Suprapubic skin (tissue), 4 donors: Measurements from ENCODE around the gene VPS39. TPM values are rescaled to one million over a fixed set of nuclear protein-coding genes. Genes with fewer than 3 reads are reported as not detected.

Experiments used
- DNase-seq, 2 donors: peaks; one replicate each; pipeline ENCODE4 v3.0.0-alpha.2; 2019; ENCODE audit warnings: low spot score in 2 of 2
- H3K27ac ChIP-seq: fragments of 200-600 bp; sonication (generic); one replicate; pipeline ENCODE4 v1.5.1; 2019
- H3K27me3 ChIP-seq: fragments of 200-600 bp; sonication (generic); one replicate; pipeline ENCODE4 v1.5.1; 2019
- H3K36me3 ChIP-seq: fragments of 200-600 bp; sonication (generic); one replicate; pipeline ENCODE4 v1.5.1; 2019
- H3K4me1 ChIP-seq: fragments of 200-600 bp; sonication (generic); one replicate; pipeline ENCODE4 v1.5.1; 2019
- H3K4me3 ChIP-seq: fragments of 200-600 bp; sonication (generic); one replicate; pipeline ENCODE4 v1.5.1; 2019; ENCODE audit warnings: mild to moderate bottlenecking
- H3K9me3 ChIP-seq: fragments of 200-600 bp; sonication (generic); one replicate; pipeline ENCODE4 v1.5.1; 2019
- EP300 ChIP-seq: sonication (generic); formaldehyde crosslinking; IDR thresholded peaks from one replicate; pipeline ENCODE4 v1.6.1; 2017; ENCODE audit warnings: antibody characterized with exemption
- POLR2A ChIP-seq, 2 donors: fragments of 450-650 bp; IDR thresholded peaks; one replicate each; pipeline ENCODE4 v1.6.1; 2017; ENCODE audit warnings: antibody characterized with exemption in 2 of 2, mild to moderate bottlenecking in 2 of 2, moderate library complexity in 2 of 2
- POLR2AphosphoS5 ChIP-seq, 3 donors: sonication (generic); formaldehyde crosslinking; IDR thresholded peaks; one replicate each; pipeline ENCODE4 v1.6.1; 2017; ENCODE audit warnings: antibody characterized with exemption in 3 of 3
- WGBS: methylation state at CpG from one replicate; pipeline ENCODE4 v1.1.5; 2018; 5-methylcytosine and 5-hydroxymethylcytosine counted together
- total RNA-seq, 4 donors: library from RNA; depleted of rRNA; stranded (reverse); fragments of >200 nt; gene quantifications; one replicate each; pipeline ENCODE4 v1.1.0, GENCODE V29; 2016
- TF ChIP-seq, protein P1 (sequence below), 2 donors: fragments of 200-600 bp in 1 of 2; fragments of 450-650 bp in 1 of 2; sonication (generic) in 1 of 2; IDR thresholded peaks; one replicate each; pipeline ENCODE4 v1.5.1; 2016 to 2019; ENCODE audit warnings: antibody characterized with exemption in 2 of 2, mild to moderate bottlenecking in 1 of 2, moderate library complexity in 1 of 2

VPS39 gene
- total RNA-seq = 100 to 1,000 TPM in 1 of 4 donors, 10 to 100 TPM in 3; 44.9 to 158 (median 74.4) TPM

DNA sequence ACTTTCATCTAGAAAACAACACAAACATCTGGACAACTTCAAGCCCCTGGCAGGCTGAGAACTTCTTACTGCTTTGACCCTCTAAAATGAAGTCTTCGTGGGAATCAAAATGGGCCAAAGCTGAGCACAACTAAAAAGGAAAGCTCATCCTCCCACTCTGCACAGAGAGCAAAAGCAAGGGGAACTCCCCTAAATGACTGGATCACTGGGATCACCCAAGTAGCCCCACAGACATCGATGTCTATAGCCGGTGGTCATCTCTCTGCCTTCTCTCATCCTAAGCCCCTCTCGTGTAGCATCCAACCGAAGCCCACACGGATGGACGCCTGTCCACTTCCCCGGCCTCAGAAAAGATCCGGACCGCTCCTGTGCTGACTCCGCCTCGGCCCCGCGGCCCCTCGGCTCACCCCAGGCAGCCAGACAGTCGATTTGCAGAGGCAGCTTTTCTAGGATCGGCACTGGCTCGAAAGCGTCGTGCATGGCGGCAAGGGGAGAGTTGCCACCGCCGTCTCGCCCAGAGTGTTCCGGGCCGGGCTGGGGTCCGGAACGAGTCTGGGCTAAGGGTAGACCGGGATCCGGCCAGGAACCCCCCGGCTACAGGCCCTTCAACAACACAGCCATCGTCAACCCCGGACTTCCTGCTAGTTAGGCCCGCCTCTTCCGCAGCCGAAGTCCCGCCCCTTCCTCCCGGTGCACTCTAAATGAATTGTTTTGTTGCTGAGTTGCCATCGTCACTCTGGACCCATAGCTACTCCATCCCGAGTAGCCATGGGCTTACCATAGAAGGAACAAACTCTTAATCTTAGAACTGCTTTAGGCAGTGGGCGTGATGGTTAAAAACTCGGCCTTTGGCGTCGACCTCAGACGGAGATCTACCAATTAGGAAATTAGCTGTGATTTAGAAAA lies at the start of gene VPS39:
Gene VPS39 (minus strand): TSS at position 631 of the 906 bp plus-strand sequence. CDS start 151 bp downstream, at position 480.
- H3K9me3 ChIP-seq = no peaks in the 10 kb centered on the region
- H3K27me3 ChIP-seq = no peaks in the 10 kb centered on the region
- H3K4me3 ChIP-seq = peak within 1 kb of the TSS; percentile 81
- peak; percentile 92 to 94 for DNase-seq
- TF ChIP-seq POLR2A (IDR thresholded peaks at IDR 0.05) (peak in 1 of 2 donors; percentile 69), POLR2AphosphoS5 (IDR thresholded peaks at IDR 0.05) (peak in 2 of 3 donors; percentile 8 to 38), EP300 (no peak)
- TF ChIP-seq, protein P1, sequence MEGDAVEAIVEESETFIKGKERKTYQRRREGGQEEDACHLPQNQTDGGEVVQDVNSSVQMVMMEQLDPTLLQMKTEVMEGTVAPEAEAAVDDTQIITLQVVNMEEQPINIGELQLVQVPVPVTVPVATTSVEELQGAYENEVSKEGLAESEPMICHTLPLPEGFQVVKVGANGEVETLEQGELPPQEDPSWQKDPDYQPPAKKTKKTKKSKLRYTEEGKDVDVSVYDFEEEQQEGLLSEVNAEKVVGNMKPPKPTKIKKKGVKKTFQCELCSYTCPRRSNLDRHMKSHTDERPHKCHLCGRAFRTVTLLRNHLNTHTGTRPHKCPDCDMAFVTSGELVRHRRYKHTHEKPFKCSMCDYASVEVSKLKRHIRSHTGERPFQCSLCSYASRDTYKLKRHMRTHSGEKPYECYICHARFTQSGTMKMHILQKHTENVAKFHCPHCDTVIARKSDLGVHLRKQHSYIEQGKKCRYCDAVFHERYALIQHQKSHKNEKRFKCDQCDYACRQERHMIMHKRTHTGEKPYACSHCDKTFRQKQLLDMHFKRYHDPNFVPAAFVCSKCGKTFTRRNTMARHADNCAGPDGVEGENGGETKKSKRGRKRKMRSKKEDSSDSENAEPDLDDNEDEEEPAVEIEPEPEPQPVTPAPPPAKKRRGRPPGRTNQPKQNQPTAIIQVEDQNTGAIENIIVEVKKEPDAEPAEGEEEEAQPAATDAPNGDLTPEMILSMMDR (IDR thresholded peaks at IDR 0.05) = no peak
- H3K4me1 ChIP-seq = peaks cover 29% of the 10 kb centered on the region
- H3K27ac ChIP-seq = peak within 1 kb of the TSS; percentile 84
- peaks cover 31% of the 10 kb centered on the region for H3K36me3 ChIP-seq
- 3% methylated on average over 34 of the region's 45 CpGs for WGBS

DNA sequence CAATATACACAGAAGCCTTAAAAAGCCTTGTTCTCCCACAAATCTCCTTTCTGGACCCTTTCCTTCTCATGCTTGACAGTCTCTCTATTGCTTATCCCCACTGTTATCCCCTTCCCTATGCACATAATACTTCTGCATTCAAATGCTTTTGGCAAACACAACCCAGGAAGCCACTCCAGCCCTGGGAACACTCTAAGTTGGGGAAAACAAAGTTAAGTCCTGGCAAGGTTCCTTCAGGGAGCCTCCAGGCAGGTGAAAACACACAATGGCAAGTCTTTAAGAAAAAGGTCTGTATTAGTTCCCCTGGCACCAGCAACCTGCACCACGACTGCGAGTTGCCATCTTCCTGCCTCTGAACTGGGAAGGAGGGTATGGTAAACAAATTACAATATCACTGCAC lies 45.2 kb upstream of the VPS39 start:
- DNase-seq = no peak

DNA sequence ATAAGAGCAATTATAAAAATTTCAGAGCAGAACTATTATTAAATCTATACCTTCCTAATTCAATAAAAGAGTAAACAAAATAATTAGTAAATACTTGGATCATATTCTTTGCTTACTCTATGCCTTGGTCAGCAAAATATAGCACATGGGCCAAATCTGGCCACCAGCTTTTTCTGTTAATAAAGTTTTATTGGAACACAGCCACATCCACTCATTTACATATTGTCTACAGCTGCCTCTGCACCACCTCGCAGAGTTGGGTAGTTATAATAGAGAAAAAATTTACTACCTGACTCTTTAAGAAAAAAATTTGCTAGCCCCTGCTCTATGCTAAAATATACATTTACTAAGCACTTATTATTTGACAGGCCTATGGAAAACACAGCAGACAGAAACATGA lies 32.7 kb upstream of the VPS39 start:
- Histone ChIP-seq H3K4me1 (no peaks in the 10 kb centered on the region), H3K27ac (no peak overlapping the region), H3K4me3 (no peak overlapping the region), H3K9me3 (no peaks in the 10 kb centered on the region), H3K36me3 (peaks cover 44% of the 10 kb centered on the region), H3K27me3 (no peaks in the 10 kb centered on the region)
- no peak for TF ChIP-seq POLR2AphosphoS5 (IDR thresholded peaks at IDR 0.05)
- TF ChIP-seq EP300 = no peak
- TF ChIP-seq, protein P1 (IDR thresholded peaks at IDR 0.05) = no peak
- no peak for TF ChIP-seq POLR2A (IDR thresholded peaks at IDR 0.05)
- WGBS = 74% methylated on average over 1 of the region's 1 CpG
- DNase-seq = no peak

More for the DNA sequence above, 45.2 kb upstream of the VPS39 start:
- H3K9me3 ChIP-seq = no peaks in the 10 kb centered on the region
- H3K36me3 ChIP-seq = peaks cover 56% of the 10 kb centered on the region
- no peaks in the 10 kb centered on the region for H3K27me3 ChIP-seq
- TF ChIP-seq EP300 (no peak), POLR2A (IDR thresholded peaks at IDR 0.05) (no peak), POLR2AphosphoS5 (IDR thresholded peaks at IDR 0.05) (no peak)
- TF ChIP-seq, protein P1 (IDR thresholded peaks at IDR 0.05) = no peak
- no peak overlapping the region for H3K27ac ChIP-seq
- no peaks in the 10 kb centered on the region for H3K4me1 ChIP-seq
- H3K4me3 ChIP-seq = no peak overlapping the region
- 67% methylated on average over 2 of the region's 2 CpGs for WGBS

- H3K9me3 ChIP-seq = no peaks in the 10 kb centered on the region
- no peak for DNase-seq
- TF ChIP-seq EP300 (no peak), POLR2A (IDR thresholded peaks at IDR 0.05) (no peak), POLR2AphosphoS5 (IDR thresholded peaks at IDR 0.05) (no peak)
- TF ChIP-seq, protein P1 (IDR thresholded peaks at IDR 0.05) = no peak
- no peak overlapping the region for H3K27ac ChIP-seq
- H3K27me3 ChIP-seq = no peaks in the 10 kb centered on the region
- no peaks in the 10 kb centered on the region for H3K4me1 ChIP-seq
- H3K36me3 ChIP-seq = peaks cover 56% of the 10 kb centered on the region
- H3K4me3 ChIP-seq = no peak overlapping the region
These were observed 31.6 kb upstream of the VPS39 start for GRCh38 chr15:42239528-42240182.

- WGBS = 71% methylated on average over 2 of the region's 2 CpGs
- H3K4me1 ChIP-seq = no peaks in the 10 kb centered on the region
- peaks cover 85% of the 10 kb centered on the region for H3K36me3 ChIP-seq
- H3K27me3 ChIP-seq = no peaks in the 10 kb centered on the region
- no peak for DNase-seq
- no peak overlapping the region for H3K27ac ChIP-seq
- TF ChIP-seq POLR2A (IDR thresholded peaks at IDR 0.05) (no peak), EP300 (no peak), POLR2AphosphoS5 (IDR thresholded peaks at IDR 0.05) (no peak)
- TF ChIP-seq, protein P1 (IDR thresholded peaks at IDR 0.05) = no peak
- H3K4me3 ChIP-seq = no peak overlapping the region
- H3K9me3 ChIP-seq = no peaks in the 10 kb centered on the region
These were observed 25.0 kb upstream of the VPS39 start for GRCh38 chr15:42233107-42233506.
